HepG2 (cell line): ENCODE results near the gene DDR1. TPM values are rescaled to one million over a fixed set of nuclear protein-coding genes. Genes with fewer than 3 reads are reported as not detected.

Experiments used
- ARID4A ChIP-seq: sonication (generic); formaldehyde crosslinking; IDR thresholded peaks from 2 replicates; pipeline ENCODE4 v1.5.0; 2020; ENCODE audit warnings: mild to moderate bottlenecking, missing genetic modification reagents, borderline replicate concordance
- ISX ChIP-seq: sonication (generic); formaldehyde crosslinking; conservative IDR thresholded peaks from 2 replicates; pipeline ENCODE4 v1.5.0; 2020; ENCODE audit warnings: missing genetic modification reagents
- JUNB ChIP-seq: sonication (generic); formaldehyde crosslinking; IDR thresholded peaks from 2 replicates; pipeline ENCODE4 v1.8.0; 2022; ENCODE audit warnings: missing genetic modification reagents, mild to moderate bottlenecking, borderline replicate concordance
- JUND ChIP-seq: sonication (generic); formaldehyde crosslinking; IDR thresholded peaks from 2 replicates; pipeline ENCODE4 v1.8.0; 2022; ENCODE audit warnings: mild to moderate bottlenecking, missing genetic modification reagents
- LRRFIP1 ChIP-seq: sonication (generic); formaldehyde crosslinking; conservative IDR thresholded peaks from 2 replicates; pipeline ENCODE4 v1.4.0; 2020; ENCODE audit warnings: missing genetic modification reagents
- NCOR1 ChIP-seq: fragments of 200-600 bp; sonication (generic); IDR thresholded peaks from 2 replicates; pipeline ENCODE4 v1.7.0; 2017; ENCODE audit warnings: antibody characterized with exemption, low read length, borderline replicate concordance
- NFIC ChIP-seq: IDR thresholded peaks from 2 replicates; pipeline ENCODE4 v1.6.1; 2012; ENCODE audit warnings: mild to moderate bottlenecking, low read length, inconsistent platforms
- NR2F2 ChIP-seq: IDR thresholded peaks from 2 replicates; pipeline ENCODE4 v1.6.1; 2012; ENCODE audit warnings: low read depth, inconsistent platforms, borderline replicate concordance
- SMAD3 ChIP-seq: sonication (generic); formaldehyde crosslinking; IDR thresholded peaks from 2 replicates; pipeline ENCODE4 v1.4.0; 2020; ENCODE audit warnings: missing genetic modification reagents
- ZFP37 ChIP-seq: sonication (generic); formaldehyde crosslinking; IDR thresholded peaks from 2 replicates; pipeline ENCODE4 v1.4.0; 2020; ENCODE audit warnings: missing genetic modification reagents, borderline replicate concordance
- ZNF101 ChIP-seq: sonication (generic); formaldehyde crosslinking; IDR thresholded peaks from 2 replicates; pipeline ENCODE4 v1.4.0; 2020; ENCODE audit warnings: mild to moderate bottlenecking, low read depth, missing genetic modification reagents, borderline replicate concordance
- ZNF121 ChIP-seq: sonication (generic); formaldehyde crosslinking; IDR thresholded peaks from 2 replicates; pipeline ENCODE4 v1.5.0; 2020; ENCODE audit warnings: mild to moderate bottlenecking, missing genetic modification reagents
- ZNF549 ChIP-seq: sonication (generic); formaldehyde crosslinking; IDR thresholded peaks from 2 replicates; pipeline ENCODE4 v1.5.0; 2020; ENCODE audit warnings: missing genetic modification reagents
- ZNF558 ChIP-seq: sonication (generic); formaldehyde crosslinking; IDR thresholded peaks from 2 replicates; pipeline ENCODE4 v1.9.0; 2022; ENCODE audit warnings: mild to moderate bottlenecking, missing genetic modification reagents, borderline replicate concordance
- ZNF672 ChIP-seq: sonication (generic); formaldehyde crosslinking; IDR thresholded peaks from 2 replicates; pipeline ENCODE4 v1.8.1; 2022; ENCODE audit warnings: missing genetic modification reagents
- ZNF710 ChIP-seq: sonication (generic); formaldehyde crosslinking; IDR thresholded peaks from 2 replicates; pipeline ENCODE4 v1.5.0; 2020; ENCODE audit warnings: mild to moderate bottlenecking, missing genetic modification reagents, borderline replicate concordance
- ZNF724P ChIP-seq: sonication (generic); formaldehyde crosslinking; IDR thresholded peaks from 2 replicates; pipeline ENCODE4 v1.8.0; 2022; ENCODE audit warnings: missing genetic modification reagents, borderline replicate concordance
- polyA plus RNA-seq, 8 experiments: library from polyadenylated mRNA; depleted of rRNA in 3 of 8; stranded (reverse) in 7 of 8; unstranded in 1 of 8; fragments of >200 nt; fragmentation: Illumina TruSeq in 4 of 8; extraction: Trizol in 4 of 8; gene quantifications; 2 replicates each; pipeline versions ENCODE4 v1.2.1 to v1.2.3, GENCODE V29; 2011 to 2016; ENCODE audit warnings: low read depth in 4 of 8, missing spikeins in 1 of 8, mixed read lengths in 1 of 8; ENCODE audit not compliant: insufficient read depth in 1 of 8
- total RNA-seq, 5 experiments: library from RNA; depleted of rRNA; stranded (reverse); fragments of >200 nt; fragmentation: Illumina TruSeq; extraction: Trizol; gene quantifications; 2 replicates each; pipeline ENCODE4 v1.2.3, GENCODE V29; 2016; ENCODE audit warnings: low read depth in 1 of 5

Gene DDR1
- total and polyA plus RNA-seq, 2 of the 13 experiments (the other 11 are each of a cell fraction or from before 2014, with no cell fraction given): 16.7 to 20.2 TPM

- TF ChIP-seq JUND (no peak; the same call in 1 of the 2 replicates), ISX (no peak), ZNF549 (no peak), JUNB (CRISPR knock-in tag) (no peak), NCOR1 (no peak; the same call in 1 of the 2 replicates), ZNF724P (CRISPR knock-in tag) (peak; percentile 63; the same call in 1 of the 2 replicates), ZNF672 (CRISPR knock-in tag) (no peak), ZFP37 (CRISPR knock-in tag) (no peak), ZNF558 (CRISPR knock-in tag) (peak; percentile 76; the same call in 1 of the 2 replicates), ZNF101 (CRISPR knock-in tag) (no peak), LRRFIP1 (no peak), SMAD3 (CRISPR knock-in tag) (peak; percentile 80; the same call in 1 of the 2 replicates), NR2F2 (0 out of 2 replicates have a peak, but pooled peaks have one; percentile 31), ARID4A (peak; percentile 93), NFIC (0 out of 2 replicates have a peak, but pooled peaks have one; percentile 56), ZNF121 (peak; percentile 67; the same call in 1 of the 2 replicates), ZNF710 (CRISPR knock-in tag) (peak; percentile 87; the same call in 1 of the 2 replicates)
Measured at GRCh38 chr6:30907758-30908591, 23.7 kb downstream of the DDR1 start, which contains the start of gene GTF2H4 (continued).
